HG03378 (cell line): ENCODE results near the gene CSTB.
"Not testable (repeated sequence)": the region's sequence is repeated elsewhere in the genome, so short reads cannot be mapped to it uniquely, and the experiment has no call there.

Experiments used
- ATAC-seq: cut with Tn5 transposase; IDR thresholded peaks from one replicate; pipeline ENCODE4 v1.9.1; 2021; ENCODE audit warnings: mild to moderate bottlenecking, moderate library complexity; ENCODE audit not compliant: unreplicated experiment

CSTB gene, protein sequence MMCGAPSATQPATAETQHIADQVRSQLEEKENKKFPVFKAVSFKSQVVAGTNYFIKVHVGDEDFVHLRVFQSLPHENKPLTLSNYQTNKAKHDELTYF

DNA sequence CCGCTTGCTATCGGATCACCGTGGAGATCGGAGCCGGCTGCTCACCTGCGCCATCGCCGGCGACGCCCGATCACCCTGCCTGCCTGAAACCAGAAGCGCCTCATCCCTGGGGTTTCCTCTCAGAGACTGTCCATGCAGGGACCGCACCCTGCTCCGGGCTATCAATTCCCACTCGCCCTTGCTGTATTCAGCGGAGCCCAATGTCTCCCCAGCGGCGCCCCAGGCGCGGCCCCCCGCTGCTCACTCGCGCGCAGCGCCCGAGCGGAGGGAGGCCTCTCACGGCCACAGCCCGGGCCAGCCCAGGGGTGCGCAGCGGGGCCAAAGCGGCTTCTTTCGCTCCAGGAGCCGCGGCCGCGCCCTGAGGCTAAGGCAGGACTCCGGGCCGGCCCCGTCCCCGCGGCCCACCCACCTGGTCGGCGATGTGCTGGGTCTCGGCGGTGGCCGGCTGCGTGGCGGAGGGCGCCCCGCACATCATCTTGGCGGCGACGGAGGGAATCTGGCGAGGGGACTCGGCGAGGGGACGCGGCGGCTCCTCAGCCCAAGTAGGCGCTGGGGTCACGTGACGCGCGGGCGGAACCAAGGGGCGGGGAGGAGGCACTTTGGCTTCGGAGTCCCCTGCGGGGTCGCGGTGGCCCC lies at the start of gene CSTB:
CSTB (minus strand) TSS at position 514 of the 636 bp plus-strand sequence; CDS start at position 475, 39 bp downstream.
- ATAC-seq = no peak

DNA sequence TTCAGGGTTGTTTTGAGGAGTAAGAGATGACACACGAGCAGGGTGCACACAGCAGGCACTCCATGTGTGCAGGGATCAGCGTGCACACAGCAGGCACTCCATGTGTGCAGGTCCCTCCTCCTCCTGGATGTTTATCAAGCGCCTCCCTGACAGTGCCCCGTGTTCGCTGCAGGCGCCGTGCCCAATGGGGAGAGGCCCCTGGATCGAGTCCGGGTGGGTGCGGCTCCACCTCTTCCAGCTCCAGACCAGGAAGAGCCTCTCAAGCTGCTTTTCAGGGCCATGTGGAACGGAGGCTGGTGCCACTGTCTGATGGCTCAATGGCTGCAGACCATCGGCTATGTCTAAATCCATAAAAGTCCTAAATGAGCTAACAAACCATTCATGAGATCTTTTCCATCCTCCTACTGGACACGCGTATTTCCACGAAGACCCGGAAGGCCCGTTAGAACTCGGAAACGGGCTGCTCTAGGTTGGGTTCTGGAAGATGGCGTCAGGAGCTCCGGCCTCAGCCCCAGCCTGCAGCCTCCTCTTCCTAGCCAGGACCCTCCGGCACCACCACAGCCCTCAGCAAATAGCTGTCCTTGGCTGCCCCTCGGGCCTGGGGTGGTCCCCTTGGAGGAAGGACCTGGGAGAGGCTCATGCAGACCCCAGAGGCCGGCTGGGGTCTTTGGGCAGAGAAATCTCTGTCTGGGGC lies 49.3 kb upstream of the CSTB start:
- no peak for ATAC-seq

DNA sequence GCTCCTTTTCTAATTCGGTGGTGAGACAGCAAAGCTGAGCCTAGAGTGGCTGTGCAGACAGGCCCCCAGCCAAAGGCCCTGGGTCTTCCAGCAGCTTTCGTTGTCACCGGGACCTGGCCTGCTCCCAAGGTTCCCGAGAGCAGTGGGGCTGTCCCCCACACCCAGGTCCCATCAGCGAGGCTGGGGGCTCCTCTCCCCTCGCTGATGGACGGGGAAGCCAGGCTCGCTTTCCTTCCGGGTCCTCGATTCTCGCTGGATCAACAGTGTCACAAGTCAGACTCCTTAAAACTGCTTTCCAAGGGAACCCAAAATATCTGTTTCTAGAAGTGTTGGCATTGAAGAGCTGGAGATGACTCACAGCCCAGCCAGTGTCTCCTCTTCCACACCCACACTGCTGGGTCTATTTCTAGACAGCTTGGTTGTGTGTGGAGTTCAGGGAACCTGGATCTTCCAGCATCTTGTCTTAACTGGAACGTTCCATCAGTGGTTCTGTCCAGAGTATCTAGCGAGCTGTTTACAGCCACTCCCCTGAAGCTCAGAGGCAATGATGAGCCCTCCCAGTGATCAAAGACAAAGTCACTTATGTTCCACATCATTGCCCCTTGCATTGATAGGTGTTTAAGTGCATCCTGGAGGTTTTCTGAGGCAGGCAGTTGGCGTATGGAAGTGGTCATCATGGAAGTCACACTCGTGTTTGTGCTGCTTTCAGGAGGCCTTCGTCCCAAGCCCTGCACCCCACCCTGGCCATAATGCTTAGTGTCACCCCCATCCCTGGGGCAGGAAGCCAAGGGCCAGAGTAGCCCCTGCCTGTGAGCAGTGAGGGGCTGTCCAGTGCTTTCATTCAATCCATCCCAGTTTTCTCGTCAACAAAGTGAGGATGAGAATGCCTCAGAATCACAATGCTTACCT lies 48.5 kb upstream of the CSTB start:
- ATAC-seq = no peak

DNA sequence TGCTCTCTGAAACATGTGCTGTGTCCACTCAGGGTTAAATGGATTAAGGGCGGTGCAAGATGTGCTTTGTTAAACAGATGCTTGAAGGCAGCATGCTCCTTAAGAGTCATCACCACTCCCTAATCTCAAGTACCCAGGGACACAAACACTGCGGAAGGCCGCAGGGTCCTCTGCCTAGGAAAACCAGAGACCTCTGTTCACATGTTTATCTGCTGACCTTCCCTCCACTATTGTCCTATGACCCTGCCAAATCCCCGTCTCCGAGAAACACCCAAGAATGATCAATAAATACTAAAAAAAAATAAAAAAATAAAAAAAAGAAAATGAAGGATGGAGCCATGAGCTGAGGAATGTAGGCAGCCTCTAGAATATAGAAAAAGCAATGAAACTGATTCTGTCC lies 46.6 kb upstream of the CSTB start:
- not testable (repeated sequence) for ATAC-seq

DNA sequence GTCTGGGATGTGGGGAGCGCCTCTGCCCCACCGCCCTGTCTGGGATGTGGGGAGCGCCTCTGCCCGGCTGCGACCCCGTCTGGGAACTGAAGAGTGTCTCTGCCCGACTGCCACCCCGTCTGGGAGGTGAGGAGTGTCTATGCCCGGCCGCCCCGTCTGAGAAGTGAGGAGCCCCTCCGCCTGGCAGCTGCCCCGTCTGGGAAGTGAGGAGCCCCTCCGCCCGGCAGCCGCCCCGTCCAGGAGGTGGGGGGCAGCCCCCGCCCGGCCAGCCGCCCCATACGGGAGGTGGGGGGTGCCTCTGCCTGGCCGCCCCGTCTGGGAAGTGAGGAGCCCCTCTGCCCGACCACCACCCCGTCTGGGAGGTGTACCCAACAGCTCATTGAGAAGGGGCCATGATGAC lies 46.1 kb upstream of the CSTB start:
- ATAC-seq = not testable (repeated sequence)

DNA sequence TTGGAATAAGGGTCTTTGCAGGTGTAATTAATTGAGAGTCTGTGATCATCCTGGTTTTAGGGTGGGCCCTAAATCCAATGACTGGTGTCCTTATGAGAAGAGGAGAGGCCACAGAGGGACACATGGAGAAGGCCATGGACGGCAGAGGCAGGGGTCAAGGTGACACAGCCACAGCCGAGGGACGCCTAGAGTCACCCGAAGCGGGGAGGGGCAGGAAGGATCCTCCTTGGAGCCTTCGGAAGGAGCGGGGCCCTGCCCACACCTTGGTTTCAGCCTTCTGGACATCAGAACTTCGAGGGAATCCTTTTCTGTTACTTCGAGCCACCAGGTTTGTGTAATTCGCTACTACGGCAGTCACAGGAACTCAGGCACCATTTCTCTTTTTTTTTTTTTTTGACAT lies 44.4 kb upstream of the CSTB start:
- ATAC-seq = no peak

DNA sequence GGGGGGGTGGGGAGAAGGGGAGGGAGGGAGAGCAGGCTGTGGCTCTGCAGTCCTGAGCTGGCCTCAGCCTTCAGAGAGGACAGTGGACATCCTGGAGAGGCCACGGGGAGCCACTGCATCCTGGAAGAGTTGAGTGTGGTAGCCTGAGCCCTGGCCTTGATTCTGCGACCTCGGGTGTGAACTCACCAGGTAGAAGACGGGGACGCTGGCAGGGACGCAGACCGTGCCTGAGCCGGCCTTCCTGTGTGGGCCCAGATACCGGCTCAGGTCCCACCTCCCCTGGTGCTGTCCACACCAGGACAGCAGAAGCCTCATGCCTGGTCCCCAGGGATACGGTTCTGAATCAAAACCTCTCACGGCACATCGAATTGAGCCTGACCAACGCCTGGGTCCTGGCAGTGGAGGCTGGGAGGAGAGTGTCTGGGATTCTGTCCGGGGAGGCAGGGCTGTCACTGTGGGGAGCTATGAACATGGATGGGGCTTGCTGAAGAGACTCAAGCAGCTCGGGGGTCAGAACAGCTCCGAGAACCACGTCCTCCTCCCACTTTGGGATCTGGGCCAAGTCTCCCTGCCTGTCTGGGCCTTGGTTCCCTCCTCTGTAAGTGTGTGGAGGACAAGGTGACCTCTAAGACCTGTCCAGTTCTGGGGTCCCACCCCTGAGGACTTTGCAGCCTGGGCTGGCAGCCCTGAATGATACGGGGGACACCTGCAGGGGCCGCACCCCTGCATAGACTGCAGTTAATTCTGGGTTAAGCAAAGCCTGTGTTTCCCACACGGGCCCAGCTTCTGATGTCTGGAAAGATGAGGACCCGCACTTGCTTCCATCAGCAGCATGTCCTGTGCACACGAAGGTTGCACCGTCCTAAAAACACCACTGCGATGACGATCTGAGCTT lies 43.6 kb upstream of the CSTB start:
- no peak for ATAC-seq

DNA sequence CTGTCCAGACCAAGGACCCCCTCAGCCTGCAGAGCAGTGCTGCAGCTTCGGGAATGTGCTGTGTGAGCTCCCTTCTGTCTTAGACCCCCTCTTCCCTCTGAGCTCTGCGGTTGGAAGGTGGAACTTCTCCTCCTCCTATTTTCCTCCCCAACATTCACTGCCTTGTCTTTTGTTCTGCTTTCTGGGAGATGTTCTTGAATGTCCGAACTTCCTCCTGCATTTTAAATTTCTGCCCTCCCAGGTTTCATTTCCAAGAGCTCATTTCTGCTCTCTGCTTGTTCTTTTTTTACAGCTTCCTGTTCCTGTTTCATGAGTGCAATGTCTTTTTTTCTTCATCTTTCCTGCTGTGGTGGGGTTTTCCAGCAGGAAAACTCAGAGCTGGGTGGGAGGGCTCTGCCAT lies 42.6 kb upstream of the CSTB start:
- ATAC-seq = no peak

DNA sequence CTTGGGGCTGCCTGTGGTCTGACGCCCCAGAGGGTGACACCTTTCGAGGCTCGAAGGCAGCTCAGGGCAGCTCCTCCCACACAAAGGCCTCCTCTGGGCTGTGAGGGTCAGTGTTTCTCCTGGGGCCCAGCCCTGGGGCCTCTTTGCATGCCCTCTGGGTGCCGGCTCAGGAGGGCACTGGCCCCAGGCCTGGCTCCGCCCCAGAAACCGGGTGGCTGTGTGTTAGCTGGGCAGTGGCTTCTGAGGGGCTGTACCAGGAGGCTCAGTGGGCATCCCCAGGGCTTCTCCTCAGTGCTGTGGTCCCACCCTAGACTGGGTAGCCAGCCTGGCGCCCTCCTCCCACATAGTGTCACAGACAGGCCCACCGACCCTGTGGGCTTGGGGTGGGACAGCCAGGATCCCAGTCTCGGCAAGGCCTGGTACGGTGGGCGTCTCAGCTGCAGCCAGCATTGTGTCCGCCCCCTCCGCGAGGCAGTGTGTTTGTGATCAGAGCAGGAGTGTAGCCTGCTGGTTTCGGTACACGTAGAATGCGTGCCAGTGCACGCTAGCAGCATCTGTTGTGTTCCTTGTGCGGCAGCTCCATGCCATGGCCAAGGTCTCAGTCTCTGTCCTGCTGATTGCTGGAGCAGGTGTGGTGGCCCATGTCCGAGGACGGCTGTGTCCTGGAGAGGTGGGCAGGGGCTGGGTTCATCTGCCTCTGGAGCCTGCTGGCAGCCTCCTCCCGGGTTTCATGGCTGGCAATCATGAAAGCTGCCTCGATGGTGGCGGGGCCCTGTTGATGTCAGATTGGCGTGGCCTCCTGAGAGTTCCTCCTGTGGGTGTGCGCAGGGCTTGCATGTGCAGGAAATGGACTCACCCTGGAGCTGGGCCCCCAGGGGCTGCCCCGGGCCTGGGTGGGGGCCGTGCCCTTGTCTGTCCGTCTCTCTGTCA lies 41.3 kb upstream of the CSTB start:
- no peak for ATAC-seq

DNA sequence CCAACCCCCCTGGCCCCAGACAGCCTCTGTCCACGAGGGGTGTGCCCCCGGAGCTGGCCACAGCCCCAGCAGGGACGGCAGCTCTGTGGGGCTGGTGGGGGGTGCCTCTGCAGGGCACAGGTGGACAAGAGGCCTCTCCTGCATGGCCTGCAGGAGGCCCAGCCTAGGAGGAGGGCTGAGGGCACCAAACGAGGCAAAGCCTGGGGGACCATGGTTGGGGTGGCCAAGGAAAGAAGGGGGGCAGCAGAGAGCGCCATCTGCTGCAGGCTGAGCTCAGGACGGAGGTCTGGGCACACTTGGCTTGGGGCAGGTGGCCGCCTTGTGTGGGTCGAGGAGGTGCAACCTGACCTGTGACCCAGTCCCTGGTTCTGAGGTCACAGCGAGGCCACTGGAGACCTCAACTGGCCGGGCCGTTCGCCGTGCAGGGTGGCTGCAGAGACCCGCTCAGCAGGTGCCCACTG lies 40.5 kb upstream of the CSTB start:
- no peak for ATAC-seq

DNA sequence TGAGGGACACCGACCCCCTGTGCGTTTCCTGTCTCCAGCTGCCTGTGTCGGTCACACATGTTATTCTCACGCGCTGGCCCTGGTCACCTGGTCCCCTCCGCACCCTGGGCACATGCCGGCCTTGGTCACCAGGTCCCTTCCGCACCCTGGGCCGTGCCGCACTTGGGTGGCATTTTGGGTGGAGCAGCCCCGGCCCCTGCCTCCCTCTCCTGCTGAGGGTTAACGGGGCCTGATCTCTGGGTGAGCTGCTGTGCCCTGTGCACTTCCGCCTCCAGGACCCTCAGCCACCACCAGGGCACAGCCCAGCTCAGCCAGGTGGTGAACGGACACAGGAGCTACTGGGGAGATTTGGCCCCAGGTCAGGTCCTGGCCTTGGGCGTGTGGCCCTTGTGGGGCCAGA lies 39.9 kb upstream of the CSTB start:
- ATAC-seq = no peak

DNA sequence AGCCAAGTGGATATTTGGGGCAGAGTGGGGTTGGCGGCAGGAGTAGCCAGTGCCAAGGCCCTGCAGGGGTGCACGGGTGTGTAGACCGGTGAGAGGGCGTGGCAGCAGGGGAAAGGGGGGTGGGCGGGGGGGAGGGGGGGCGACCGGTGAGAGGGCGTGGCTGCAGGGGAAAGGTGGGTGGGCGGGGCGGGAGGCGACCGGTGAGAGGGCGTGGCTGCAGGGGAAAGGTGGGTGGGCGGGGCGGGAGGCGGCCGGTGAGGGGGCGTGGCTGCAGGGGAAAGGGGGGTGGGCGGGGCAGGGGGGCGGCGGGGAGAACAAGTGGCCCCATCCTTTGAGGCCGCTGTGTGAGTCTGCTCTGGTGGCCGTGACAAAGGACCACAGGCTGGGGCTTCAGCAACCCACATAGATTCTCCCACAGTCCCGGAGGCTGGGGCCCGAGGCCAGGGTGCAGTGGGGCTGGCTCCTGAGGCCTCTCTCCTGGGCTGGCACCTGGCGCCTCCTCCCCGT lies 39.1 kb upstream of the CSTB start:
- ATAC-seq = no peak

DNA sequence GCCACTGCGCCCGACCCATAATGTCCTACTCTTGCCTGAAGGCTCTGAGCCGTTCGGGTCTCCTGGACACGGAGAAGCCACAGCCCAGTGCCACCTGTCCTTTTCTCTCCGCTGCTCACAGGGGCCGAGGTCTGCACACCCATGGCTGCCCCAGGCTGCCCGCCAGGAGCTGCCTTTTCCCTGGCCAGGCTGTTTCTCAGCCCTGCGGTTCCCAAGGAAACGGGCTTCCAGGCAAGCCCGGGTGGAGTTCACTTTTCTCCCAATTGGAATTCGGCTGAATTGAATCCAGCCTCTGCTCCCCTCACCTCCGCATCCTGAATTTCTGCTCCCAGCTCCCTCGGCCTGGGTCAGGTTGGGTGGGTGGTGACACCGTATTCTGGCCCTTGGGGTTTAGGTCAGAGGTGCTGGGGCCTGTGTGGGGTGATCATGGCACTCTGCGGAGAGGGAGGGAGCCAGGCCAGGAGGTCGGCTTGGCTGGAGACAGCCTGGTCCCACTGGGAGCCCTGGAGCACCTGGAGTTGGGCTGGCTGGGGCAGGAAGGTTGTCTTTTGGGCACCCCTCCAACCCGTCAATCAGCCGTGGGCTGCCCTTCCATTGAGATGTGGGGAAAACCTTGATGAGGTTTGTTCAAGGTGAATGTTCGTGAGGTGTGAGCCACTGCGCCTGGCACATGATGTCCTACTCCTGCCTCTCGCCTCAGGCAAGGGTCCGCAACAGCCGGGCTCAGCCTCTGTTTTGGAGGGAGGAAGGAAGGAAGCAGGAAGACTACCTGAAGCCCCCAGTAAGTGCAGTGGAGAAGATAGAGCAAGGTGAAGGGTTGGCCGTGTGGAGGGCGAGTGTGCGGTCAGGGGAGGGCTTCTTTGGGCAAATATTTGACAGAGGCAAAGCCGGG lies 38.4 kb upstream of the CSTB start:
- ATAC-seq = no peak

DNA sequence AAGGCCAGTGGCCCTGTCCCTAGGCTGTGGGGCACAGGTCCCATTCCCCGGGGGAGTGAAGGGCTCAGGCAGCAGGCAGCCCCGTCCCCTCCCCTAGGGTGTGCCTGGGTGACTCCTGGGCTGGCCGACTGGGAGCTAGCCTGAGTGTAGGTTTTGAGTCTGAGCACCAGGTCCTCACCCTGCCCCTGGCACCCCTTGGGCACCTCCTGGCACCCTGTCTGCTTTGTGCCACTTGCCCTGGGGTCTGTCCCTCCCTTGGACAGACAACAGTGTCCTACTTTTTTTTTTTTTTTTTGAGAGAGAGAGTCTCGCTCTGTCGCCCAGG lies 37.5 kb upstream of the CSTB start:
- ATAC-seq = no peak

DNA sequence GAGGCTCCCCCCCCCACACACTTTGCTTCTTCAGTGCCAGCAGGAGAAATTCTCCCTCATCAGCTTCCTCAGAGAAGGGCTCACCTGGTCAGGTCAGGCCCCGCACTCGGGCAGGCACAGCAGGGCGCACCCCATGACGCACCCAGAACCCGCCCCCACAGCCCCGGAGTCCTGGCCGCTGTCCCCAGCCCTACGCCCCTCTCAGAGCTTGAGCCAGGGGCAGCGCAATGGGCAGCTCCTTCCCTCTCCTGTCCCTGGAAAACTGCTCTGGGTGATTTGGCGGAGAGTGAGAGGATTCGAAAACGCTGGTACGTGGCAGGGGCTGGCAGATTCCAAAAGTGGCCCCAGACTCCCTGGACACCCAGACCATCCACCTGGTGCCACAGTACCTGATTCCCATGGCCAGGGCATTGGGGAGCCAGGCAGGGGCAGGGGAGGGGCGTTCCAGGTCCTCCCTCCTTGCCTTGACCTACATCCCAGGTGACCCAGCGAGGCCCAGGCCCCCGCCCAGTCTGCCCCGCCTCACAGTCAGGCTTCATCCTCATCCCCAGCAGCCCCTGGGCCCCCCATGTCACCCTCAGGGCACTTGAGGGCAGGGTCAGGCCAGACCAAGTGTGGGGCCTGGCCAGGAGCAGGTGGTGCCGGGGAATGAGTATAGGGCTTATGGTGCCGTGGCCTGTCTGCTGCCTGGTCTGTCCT lies 37.0 kb upstream of the CSTB start:
- ATAC-seq = no peak

DNA sequence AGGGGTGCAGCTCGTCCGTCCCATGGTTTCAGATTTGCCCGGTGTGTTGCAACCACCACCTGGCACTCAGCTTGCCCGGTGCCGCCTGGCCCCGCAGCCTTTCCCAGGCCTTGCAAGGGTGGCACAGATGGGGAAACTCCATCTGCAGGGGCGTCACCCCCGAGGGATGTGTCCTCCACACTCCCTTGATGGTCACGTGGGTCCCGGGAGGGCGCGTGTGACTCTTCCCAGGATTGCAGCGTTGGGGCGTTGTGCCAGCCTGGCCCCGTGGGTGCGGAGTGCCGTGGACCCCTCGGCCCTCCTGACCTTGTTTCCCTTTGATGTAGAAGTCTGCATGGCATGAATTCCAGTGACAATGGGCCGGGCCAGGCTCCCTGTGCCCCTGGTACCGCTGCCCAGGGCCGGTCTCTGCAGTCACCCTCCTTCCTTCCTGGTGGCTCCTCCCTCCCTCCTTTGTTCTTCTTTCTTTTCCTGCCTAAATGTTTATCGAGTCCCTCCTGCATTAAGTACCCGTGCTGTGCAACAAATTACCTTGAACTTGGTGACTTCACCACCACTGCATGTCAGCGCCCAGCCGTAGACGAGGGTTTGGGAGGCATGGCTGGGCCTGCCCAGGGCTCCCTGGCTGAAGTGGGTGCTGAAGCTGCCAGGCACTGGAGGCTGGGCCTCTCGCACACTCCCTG lies 36.2 kb upstream of the CSTB start:
- ATAC-seq = no peak
